ENCODE measurements around the gene GPC3. TPM values are rescaled to one million over a fixed set of nuclear protein-coding genes. Genes with fewer than 3 reads are reported as not detected.

GPC3 gene
- total and polyA plus RNA-seq, 2 experiments from 2014 or later, result 36.8 to 60.1 TPM

DNA sequence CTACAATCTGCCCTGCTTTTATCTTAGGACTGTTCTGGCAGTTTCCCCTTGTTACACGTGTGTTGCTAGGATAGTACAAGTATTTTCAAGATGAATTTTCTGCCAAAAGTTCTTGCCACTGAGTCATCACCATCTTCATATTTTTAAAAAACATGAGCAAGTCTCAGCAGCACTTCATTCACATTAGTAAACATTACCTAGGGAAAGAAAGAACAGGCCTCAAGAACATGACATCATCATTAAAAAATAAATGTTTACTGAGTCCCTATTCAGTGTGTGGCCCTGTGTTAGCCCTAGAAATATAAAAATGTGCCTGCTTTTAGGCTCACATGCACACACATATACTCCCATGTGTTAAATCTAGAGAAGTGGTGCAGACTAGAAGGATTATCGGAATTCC is 18.7 kb upstream of the GPC3 start:
- H3K4me3 Mint-ChIP-seq, result no peak overlapping the region
- H3K36me3 Mint-ChIP-seq (ENCODE audit: low read depth), result no peaks in the 10 kb centered on the region
- no peaks in the 10 kb centered on the region for H3K9me3 Mint-ChIP-seq
- Histone ChIP-seq H2AFZ (no peak overlapping the region), H3K4me1 (ENCODE audit: insufficient read depth) (no peaks in the 10 kb centered on the region), H4K20me1 (replicated peaks; ENCODE audit: insufficient read depth) (no peaks in the 10 kb centered on the region), H3K27me3 (ENCODE audit: insufficient read depth) (no peaks in the 10 kb centered on the region), H3K27ac (ENCODE audit: low read depth) (no peak overlapping the region), H3F3A (replicated peaks; ENCODE audit: low read depth) (no peaks in the 10 kb centered on the region), H3K4me3 (no peak overlapping the region), H3K4me2 (no peak overlapping the region), H3K9me2 (ENCODE audit: insufficient read depth) (no peaks in the 10 kb centered on the region), H3K79me2 (replicated peaks; ENCODE audit: insufficient read depth) (no peaks in the 10 kb centered on the region), H3K36me3 (ENCODE audit: insufficient read depth) (no peaks in the 10 kb centered on the region)
- DNase-seq (ENCODE audit: low spot score) (no peak), ATAC-seq (no peak)
- H3K27ac Mint-ChIP-seq, result no peak overlapping the region
- TF ChIP-seq REST (IDR thresholded peaks at IDR 0.05; ENCODE audit: unreplicated experiment) (no peak), POLR2AphosphoS5 (IDR thresholded peaks at IDR 0.05; ENCODE audit: low read depth) (no peak), EZH2 (IDR thresholded peaks at IDR 0.05; ENCODE audit: low read depth, unreplicated experiment) (no peak), CREB1 (CRISPR knock-in tag; IDR thresholded peaks at IDR 0.05; ENCODE audit: low read depth) (no peak), ZNF462 (CRISPR knock-in tag; IDR thresholded peaks at IDR 0.05) (no peak), ZNF331 (CRISPR knock-in tag; IDR thresholded peaks at IDR 0.05; ENCODE audit: low read depth) (no peak), NANOG (IDR thresholded peaks at IDR 0.05; ENCODE audit: borderline replicate concordance) (no peak), ETS1 (IDR thresholded peaks at IDR 0.05) (no peak), EZH2phosphoT487 (IDR thresholded peaks at IDR 0.05; ENCODE audit: unreplicated experiment) (no peak), JUNB (IDR thresholded peaks at IDR 0.05; ENCODE audit: unreplicated experiment) (no peak), STAT1 (IDR thresholded peaks at IDR 0.05; ENCODE audit: unreplicated experiment) (no peak), ZNF114 (CRISPR knock-in tag; IDR thresholded peaks at IDR 0.05) (no peak)
- TF ChIP-seq, protein P1, sequence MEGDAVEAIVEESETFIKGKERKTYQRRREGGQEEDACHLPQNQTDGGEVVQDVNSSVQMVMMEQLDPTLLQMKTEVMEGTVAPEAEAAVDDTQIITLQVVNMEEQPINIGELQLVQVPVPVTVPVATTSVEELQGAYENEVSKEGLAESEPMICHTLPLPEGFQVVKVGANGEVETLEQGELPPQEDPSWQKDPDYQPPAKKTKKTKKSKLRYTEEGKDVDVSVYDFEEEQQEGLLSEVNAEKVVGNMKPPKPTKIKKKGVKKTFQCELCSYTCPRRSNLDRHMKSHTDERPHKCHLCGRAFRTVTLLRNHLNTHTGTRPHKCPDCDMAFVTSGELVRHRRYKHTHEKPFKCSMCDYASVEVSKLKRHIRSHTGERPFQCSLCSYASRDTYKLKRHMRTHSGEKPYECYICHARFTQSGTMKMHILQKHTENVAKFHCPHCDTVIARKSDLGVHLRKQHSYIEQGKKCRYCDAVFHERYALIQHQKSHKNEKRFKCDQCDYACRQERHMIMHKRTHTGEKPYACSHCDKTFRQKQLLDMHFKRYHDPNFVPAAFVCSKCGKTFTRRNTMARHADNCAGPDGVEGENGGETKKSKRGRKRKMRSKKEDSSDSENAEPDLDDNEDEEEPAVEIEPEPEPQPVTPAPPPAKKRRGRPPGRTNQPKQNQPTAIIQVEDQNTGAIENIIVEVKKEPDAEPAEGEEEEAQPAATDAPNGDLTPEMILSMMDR (conservative IDR thresholded peaks at IDR 0.05; ENCODE audit: low read depth in 2 of 2), result no peak
- H3K4me1 Mint-ChIP-seq, result peaks cover 11% of the 10 kb centered on the region
- no peaks in the 10 kb centered on the region for H3K27me3 Mint-ChIP-seq (ENCODE audit: insufficient read depth, low read depth, poor library complexity)

All from GM23338 (cell line).